ENCODE data around the gene NTRK1.

NTRK1 gene

GRCh38 chr1:156864796-156865195 lies 4.1 kb downstream of the NTRK1 start:
- DNase-seq (ENCODE audit: insufficient read length, low spot score) (no peak), FAIRE-seq (no peak)
- no peak for TF ChIP-seq CTCF (IDR thresholded peaks at IDR 0.05; ENCODE audit: insufficient read depth, missing control alignments)

- TF ChIP-seq CTCF (IDR thresholded peaks at IDR 0.05; ENCODE audit: insufficient read depth, missing control alignments) = no peak
- FAIRE-seq (no peak), DNase-seq (ENCODE audit: insufficient read length, low spot score) (no peak)
These were observed 4.6 kb downstream of the NTRK1 start for GRCh38 chr1:156865258-156865657.

- FAIRE-seq = no peak
- no peak for TF ChIP-seq CTCF (IDR thresholded peaks at IDR 0.05; ENCODE audit: insufficient read depth, missing control alignments)
- DNase-seq (ENCODE audit: insufficient read length, low spot score) = no peak
These were observed 5.2 kb downstream of the NTRK1 start for GRCh38 chr1:156865865-156866248.

GRCh38 chr1:156866249-156866909 lies 5.7 kb downstream of the NTRK1 start:
- FAIRE-seq (no peak), DNase-seq (ENCODE audit: insufficient read length, low spot score) (no peak)
- TF ChIP-seq CTCF (IDR thresholded peaks at IDR 0.05; ENCODE audit: insufficient read depth, missing control alignments) = no peak

GRCh38 chr1:156868341-156868740 lies 7.7 kb downstream of the NTRK1 start:
- no peak for TF ChIP-seq CTCF (IDR thresholded peaks at IDR 0.05; ENCODE audit: insufficient read depth, missing control alignments)
- no peak for FAIRE-seq
- no peak for DNase-seq (ENCODE audit: insufficient read length, low spot score)

- no peak for FAIRE-seq
- DNase-seq (ENCODE audit: insufficient read length, low spot score) = peak; percentile 70
- TF ChIP-seq CTCF (IDR thresholded peaks at IDR 0.05; ENCODE audit: insufficient read depth, missing control alignments) = no peak
These were observed 8.8 kb downstream of the NTRK1 start for GRCh38 chr1:156869455-156869854.

GRCh38 chr1:156873659-156874058 lies 13.0 kb downstream of the NTRK1 start:
- FAIRE-seq = no peak
- TF ChIP-seq CTCF (IDR thresholded peaks at IDR 0.05; ENCODE audit: insufficient read depth, missing control alignments) = no peak
- no peak for DNase-seq (ENCODE audit: insufficient read length, low spot score)
